Liver (tissue), 9 donors: ENCODE measurements around the gene LY6G6F. TPM values are rescaled to one million over a fixed set of nuclear protein-coding genes. Genes with fewer than 3 reads are reported as not detected.

Source experiments
- DNase-seq: peaks from one replicate; pipeline ENCODE4 v3.0.0-alpha.2; 2017; ENCODE audit warnings: low spot score
- H3K27ac ChIP-seq, 2 donors: one replicate each; pipeline ENCODE4 v1.7.0; 2013; ENCODE audit warnings: inconsistent platforms in 2 of 2, low read length in 2 of 2, control low read depth in 1 of 2, low read depth in 1 of 2, mild to moderate bottlenecking in 1 of 2
- H3K27me3 ChIP-seq, 4 donors: one replicate each; pipeline versions ENCODE4 v1.6.1 to v1.7.0; 2013; ENCODE audit warnings: low read length in 3 of 4, inconsistent platforms in 1 of 4, mild to moderate bottlenecking in 1 of 4, moderate library complexity in 1 of 4; ENCODE audit not compliant: control insufficient read depth in 4 of 4, insufficient read depth in 4 of 4
- H3K36me3 ChIP-seq, 4 donors: one replicate each; pipeline versions ENCODE4 v1.6.1 to v1.7.0; 2013; ENCODE audit warnings: low read length in 3 of 4, mild to moderate bottlenecking in 3 of 4, low read depth in 1 of 4, moderate library complexity in 1 of 4; ENCODE audit not compliant: control insufficient read depth in 4 of 4, insufficient read depth in 3 of 4
- H3K4me1 ChIP-seq, 4 donors: one replicate each; pipeline versions ENCODE4 v1.6.1 to v1.7.0; 2013; ENCODE audit warnings: low read length in 3 of 4, mild to moderate bottlenecking in 3 of 4, moderate library complexity in 1 of 4; ENCODE audit not compliant: control insufficient read depth in 4 of 4, insufficient read depth in 4 of 4
- H3K4me3 ChIP-seq, 3 donors: one replicate each; pipeline versions ENCODE4 v1.6.1 to v1.7.0; 2013; ENCODE audit warnings: low read length in 3 of 3, control low read depth in 1 of 3, low read depth in 1 of 3, mild to moderate bottlenecking in 1 of 3
- H3K9ac ChIP-seq, 2 donors: one replicate each; pipeline ENCODE4 v1.7.0; 2013; ENCODE audit warnings: low read length in 2 of 2, mild to moderate bottlenecking in 2 of 2, moderate library complexity in 2 of 2, control low read depth in 1 of 2, low read depth in 1 of 2
- H3K9me3 ChIP-seq, 4 donors: one replicate each; pipeline versions ENCODE4 v1.6.1 to v1.7.0; 2013; ENCODE audit warnings: low read length in 3 of 4; ENCODE audit not compliant: control insufficient read depth in 4 of 4
- EGR1 ChIP-seq, 2 donors: IDR thresholded peaks; 2 replicates each; pipeline ENCODE4 v1.6.1; 2016 to 2018; ENCODE audit warnings: antibody characterized with exemption in 2 of 2, low read depth in 2 of 2
- FOXA1 ChIP-seq: IDR thresholded peaks from 2 replicates; pipeline ENCODE4 v1.6.1; 2016; ENCODE audit warnings: antibody characterized with exemption
- FOXA2 ChIP-seq: IDR thresholded peaks from 2 replicates; pipeline ENCODE4 v1.6.1; 2016; ENCODE audit warnings: antibody characterized with exemption
- GABPA ChIP-seq, 2 donors: IDR thresholded peaks in 1 of 2; conservative IDR thresholded peaks in 1 of 2; 2 replicates each; pipeline ENCODE4 v1.6.1; 2016; ENCODE audit warnings: antibody characterized with exemption in 2 of 2, mild to moderate bottlenecking in 1 of 2, moderate library complexity in 1 of 2
- HNF4A ChIP-seq, 2 donors: conservative IDR thresholded peaks; 2 replicates each; pipeline ENCODE4 v1.6.1; 2016; ENCODE audit warnings: antibody characterized with exemption in 2 of 2, mild to moderate bottlenecking in 2 of 2
- HNF4G ChIP-seq: IDR thresholded peaks from 2 replicates; pipeline ENCODE4 v1.6.1; 2016; ENCODE audit warnings: antibody characterized with exemption
- JUND ChIP-seq, 2 donors: IDR thresholded peaks; 2 replicates each; pipeline ENCODE4 v1.6.1; 2016; ENCODE audit warnings: antibody characterized with exemption in 2 of 2
- NR2F2 ChIP-seq: IDR thresholded peaks from 2 replicates; pipeline ENCODE4 v1.6.1; 2016; ENCODE audit warnings: antibody characterized with exemption
- RAD21 ChIP-seq, 2 donors: IDR thresholded peaks; 2 replicates each; pipeline ENCODE4 v1.6.1; 2016; ENCODE audit warnings: antibody characterized with exemption in 2 of 2, mild to moderate bottlenecking in 2 of 2
- RXRA ChIP-seq, 2 donors: IDR thresholded peaks; 2 replicates each; pipeline ENCODE4 v1.6.1; 2017 to 2018; ENCODE audit warnings: antibody characterized with exemption in 2 of 2, mild to moderate bottlenecking in 1 of 2
- SP1 ChIP-seq: IDR thresholded peaks from 2 replicates; pipeline ENCODE4 v1.6.1; 2018; ENCODE audit warnings: antibody characterized with exemption, mild to moderate bottlenecking
- TAF1 ChIP-seq: conservative IDR thresholded peaks from 2 replicates; pipeline ENCODE4 v1.6.1; 2016; ENCODE audit warnings: antibody characterized with exemption, mild to moderate bottlenecking
- YY1 ChIP-seq: IDR thresholded peaks from 2 replicates; pipeline ENCODE4 v1.6.1; 2016; ENCODE audit warnings: antibody characterized with exemption, mild to moderate bottlenecking
- ZBTB33 ChIP-seq: IDR thresholded peaks from 2 replicates; pipeline ENCODE4 v1.6.1; 2016; ENCODE audit warnings: antibody characterized with exemption
- whole genome bisulfite sequencing: extraction: QIAGEN DNeasy Blood & Tissue Kit; methylation state at CpG from one replicate; pipeline ENCODE4 v1.1.7; 2013; 5-methylcytosine and 5-hydroxymethylcytosine counted together
- polyA plus RNA-seq, 2 donors: library from polyadenylated mRNA; stranded (reverse) in 1 of 2; unstranded in 1 of 2; fragments of 200-250 nt in 1 of 2; fragments of >200 nt in 1 of 2; fragmentation: Nextera tagmentation in 1 of 2; extraction: Ambion mirVana in 1 of 2; gene quantifications; one replicate each; pipeline versions ENCODE4 v1.2.1 to v1.2.3, GENCODE V29; 2013 to 2015
- total RNA-seq, 2 donors: library from RNA; depleted of rRNA; stranded (reverse); fragments of >200 nt; gene quantifications; one replicate each; pipeline ENCODE4 v1.2.3, GENCODE V29; 2014
- TF ChIP-seq, protein P1 (sequence below): IDR thresholded peaks from 2 replicates; pipeline ENCODE4 v1.6.1; 2016; ENCODE audit warnings: antibody characterized with exemption
- TF ChIP-seq, protein P2 (sequence below): fragments of 150-350 bp; IDR thresholded peaks from 2 replicates; pipeline ENCODE4 v1.5.1; 2017; ENCODE audit warnings: improper control_type of control experiment, low read depth, low read length; ENCODE audit not compliant: missing input control
- TF ChIP-seq, protein P3 (sequence below): IDR thresholded peaks from 2 replicates; pipeline ENCODE4 v1.6.1; 2016; ENCODE audit warnings: antibody characterized with exemption, mild to moderate bottlenecking
- donor health status: healthy.
- donor health status: healthy.
- donor health status: healthy.
- donor health status: healthy.
- donor health status: healthy.

The LY6G6F gene
- total and polyA plus RNA-seq, 4 donors: 0.08 to 3.2 TPM; not detected in 2

GRCh38 chr6:31697555-31697954, 9.1 kb upstream of the LY6G6F start:
- Histone ChIP-seq H3K27me3 (no peaks in the 10 kb centered on the region), H3K36me3 (peaks cover 8 to 36% (median 21%) of the 10 kb centered on the region in 4 donors), H3K27ac (no peak overlapping the region), H3K4me3 (no peak overlapping the region), H3K9ac (no peak overlapping the region), H3K9me3 (no peaks in the 10 kb centered on the region), H3K4me1 (peaks cover 0 to 17% (median 14%) of the 10 kb centered on the region in 4 donors)
- no peak for DNase-seq
- no peak for TF ChIP-seq RXRA (IDR thresholded peaks at IDR 0.05)
- no peak for TF ChIP-seq JUND (IDR thresholded peaks at IDR 0.05)
- TF ChIP-seq EGR1 (IDR thresholded peaks at IDR 0.05; ENCODE audit: low read depth in 2 of 2): no peak
- TF ChIP-seq TAF1: no peak
- no peak for TF ChIP-seq NR2F2
- TF ChIP-seq HNF4G: no peak
- no peak for TF ChIP-seq GABPA (IDR thresholded peaks at IDR 0.05 in 1 of 2, conservative IDR thresholded peaks at IDR 0.05 in 1 of 2)
- TF ChIP-seq, protein P1, sequence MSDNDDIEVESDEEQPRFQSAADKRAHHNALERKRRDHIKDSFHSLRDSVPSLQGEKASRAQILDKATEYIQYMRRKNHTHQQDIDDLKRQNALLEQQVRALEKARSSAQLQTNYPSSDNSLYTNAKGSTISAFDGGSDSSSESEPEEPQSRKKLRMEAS: no peak
- no peak for TF ChIP-seq FOXA1
- TF ChIP-seq FOXA2: no peak
- no peak for TF ChIP-seq HNF4A (conservative IDR thresholded peaks at IDR 0.05)
- TF ChIP-seq, protein P2, sequence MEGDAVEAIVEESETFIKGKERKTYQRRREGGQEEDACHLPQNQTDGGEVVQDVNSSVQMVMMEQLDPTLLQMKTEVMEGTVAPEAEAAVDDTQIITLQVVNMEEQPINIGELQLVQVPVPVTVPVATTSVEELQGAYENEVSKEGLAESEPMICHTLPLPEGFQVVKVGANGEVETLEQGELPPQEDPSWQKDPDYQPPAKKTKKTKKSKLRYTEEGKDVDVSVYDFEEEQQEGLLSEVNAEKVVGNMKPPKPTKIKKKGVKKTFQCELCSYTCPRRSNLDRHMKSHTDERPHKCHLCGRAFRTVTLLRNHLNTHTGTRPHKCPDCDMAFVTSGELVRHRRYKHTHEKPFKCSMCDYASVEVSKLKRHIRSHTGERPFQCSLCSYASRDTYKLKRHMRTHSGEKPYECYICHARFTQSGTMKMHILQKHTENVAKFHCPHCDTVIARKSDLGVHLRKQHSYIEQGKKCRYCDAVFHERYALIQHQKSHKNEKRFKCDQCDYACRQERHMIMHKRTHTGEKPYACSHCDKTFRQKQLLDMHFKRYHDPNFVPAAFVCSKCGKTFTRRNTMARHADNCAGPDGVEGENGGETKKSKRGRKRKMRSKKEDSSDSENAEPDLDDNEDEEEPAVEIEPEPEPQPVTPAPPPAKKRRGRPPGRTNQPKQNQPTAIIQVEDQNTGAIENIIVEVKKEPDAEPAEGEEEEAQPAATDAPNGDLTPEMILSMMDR: no peak
- no peak for TF ChIP-seq SP1
- TF ChIP-seq, protein P3, sequence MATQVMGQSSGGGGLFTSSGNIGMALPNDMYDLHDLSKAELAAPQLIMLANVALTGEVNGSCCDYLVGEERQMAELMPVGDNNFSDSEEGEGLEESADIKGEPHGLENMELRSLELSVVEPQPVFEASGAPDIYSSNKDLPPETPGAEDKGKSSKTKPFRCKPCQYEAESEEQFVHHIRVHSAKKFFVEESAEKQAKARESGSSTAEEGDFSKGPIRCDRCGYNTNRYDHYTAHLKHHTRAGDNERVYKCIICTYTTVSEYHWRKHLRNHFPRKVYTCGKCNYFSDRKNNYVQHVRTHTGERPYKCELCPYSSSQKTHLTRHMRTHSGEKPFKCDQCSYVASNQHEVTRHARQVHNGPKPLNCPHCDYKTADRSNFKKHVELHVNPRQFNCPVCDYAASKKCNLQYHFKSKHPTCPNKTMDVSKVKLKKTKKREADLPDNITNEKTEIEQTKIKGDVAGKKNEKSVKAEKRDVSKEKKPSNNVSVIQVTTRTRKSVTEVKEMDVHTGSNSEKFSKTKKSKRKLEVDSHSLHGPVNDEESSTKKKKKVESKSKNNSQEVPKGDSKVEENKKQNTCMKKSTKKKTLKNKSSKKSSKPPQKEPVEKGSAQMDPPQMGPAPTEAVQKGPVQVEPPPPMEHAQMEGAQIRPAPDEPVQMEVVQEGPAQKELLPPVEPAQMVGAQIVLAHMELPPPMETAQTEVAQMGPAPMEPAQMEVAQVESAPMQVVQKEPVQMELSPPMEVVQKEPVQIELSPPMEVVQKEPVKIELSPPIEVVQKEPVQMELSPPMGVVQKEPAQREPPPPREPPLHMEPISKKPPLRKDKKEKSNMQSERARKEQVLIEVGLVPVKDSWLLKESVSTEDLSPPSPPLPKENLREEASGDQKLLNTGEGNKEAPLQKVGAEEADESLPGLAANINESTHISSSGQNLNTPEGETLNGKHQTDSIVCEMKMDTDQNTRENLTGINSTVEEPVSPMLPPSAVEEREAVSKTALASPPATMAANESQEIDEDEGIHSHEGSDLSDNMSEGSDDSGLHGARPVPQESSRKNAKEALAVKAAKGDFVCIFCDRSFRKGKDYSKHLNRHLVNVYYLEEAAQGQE: no peak
- no peak for TF ChIP-seq ZBTB33
- WGBS: 77% methylated on average over 3 of the region's 3 CpGs

DNA sequence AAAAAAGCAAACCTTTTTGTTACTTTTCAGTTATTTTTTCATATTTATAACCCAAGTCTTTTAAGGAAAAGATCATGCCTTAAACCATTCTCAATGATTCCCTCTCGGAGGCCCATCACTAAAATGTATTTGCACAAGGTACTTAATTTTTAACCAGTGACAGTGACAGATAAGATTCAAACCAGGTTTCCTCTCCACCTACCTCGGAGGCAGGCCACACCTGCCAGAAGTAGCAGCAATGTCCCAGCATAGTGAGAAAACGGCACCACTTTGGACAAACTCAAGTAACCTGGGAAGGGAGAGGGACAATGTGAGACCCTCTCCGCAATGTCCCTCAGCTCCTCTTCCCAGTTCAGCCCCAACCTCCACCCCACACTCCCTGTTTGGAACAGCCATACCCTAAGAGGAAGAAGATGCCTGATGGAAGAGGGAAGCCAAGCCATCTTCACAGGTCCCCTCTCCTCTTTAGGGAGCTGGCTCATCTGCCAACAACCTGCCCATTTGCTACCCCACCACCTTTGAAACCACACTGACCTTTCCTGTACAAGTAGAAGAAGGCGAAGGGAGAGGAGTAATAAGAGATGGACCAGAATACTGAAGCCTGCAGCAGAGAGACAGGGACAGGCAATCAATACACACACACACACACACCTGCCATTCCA, 5.8 kb upstream of the LY6G6F start:
- Histone ChIP-seq H3K36me3 (peaks cover 8 to 11% (median 9%) of the 10 kb centered on the region in 4 donors), H3K4me1 (peaks cover 0 to 17% (median 14%) of the 10 kb centered on the region in 4 donors), H3K27ac (no peak overlapping the region), H3K4me3 (no peak overlapping the region), H3K27me3 (no peaks in the 10 kb centered on the region), H3K9me3 (no peaks in the 10 kb centered on the region), H3K9ac (no peak overlapping the region)
- 60% methylated on average over 5 of the region's 5 CpGs for WGBS
- no peak for DNase-seq
- no peak for TF ChIP-seq FOXA2
- TF ChIP-seq SP1: no peak
- no peak for TF ChIP-seq NR2F2
- no peak for TF ChIP-seq RXRA (IDR thresholded peaks at IDR 0.05)
- no peak for TF ChIP-seq YY1
- TF ChIP-seq, protein P3: no peak
- TF ChIP-seq TAF1: no peak
- TF ChIP-seq FOXA1: no peak
- TF ChIP-seq, protein P1: no peak
- no peak for TF ChIP-seq HNF4G
- no peak for TF ChIP-seq JUND (IDR thresholded peaks at IDR 0.05)
- TF ChIP-seq RAD21 (IDR thresholded peaks at IDR 0.05): no peak
- TF ChIP-seq HNF4A (conservative IDR thresholded peaks at IDR 0.05): no peak
- TF ChIP-seq ZBTB33: no peak
